SK-N-SH (cell line): ENCODE measurements around the gene KLHL18. TPM values are rescaled to one million over a fixed set of nuclear protein-coding genes. Genes with fewer than 3 reads are reported as not detected.
A peak's percentile ranks its signal among the peaks of the same experiment; 100 is the strongest.

Source experiments
- CTCF ChIA-PET: fragments of 300-600, 350-600 bp; formaldehyde crosslinking; extraction: SDS; loops from one replicate; lab custom pipeline; 2021; lab: Yijun Ruan, JAX
- POLR2A ChIA-PET: fragments of 350-600 bp; sonication (Branson Sonifier 250); formaldehyde crosslinking; extraction: SDS; loops from one replicate; lab custom pipeline; 2020; ENCODE audit warnings: antibody characterized with exemption, inconsistent platforms; lab: Yijun Ruan, JAX
- DNase-seq: peaks from one replicate; pipeline ENCODE4 v3.0.0; 2012
- H2AFZ ChIP-seq: fragments of 200-600 bp; sonication (generic); 2 replicates; pipeline ENCODE4 v1.8.1; 2016; ENCODE audit warnings: antibody characterized with exemption, mild to moderate bottlenecking, low read depth
- H3F3A ChIP-seq: fragments of 200-600 bp; sonication (generic); replicated peaks from 2 replicates; pipeline ENCODE3; 2016; ENCODE audit warnings: antibody characterized with exemption, mild to moderate bottlenecking; ENCODE audit not compliant: insufficient read depth
- H3K27ac ChIP-seq, 2 experiments: fragments of 200-500 bp in 1 of 2; fragments of 200-600 bp in 1 of 2; sonication (Bioruptor generic) in 1 of 2; sonication (generic), shearing (Covaris generic) in 1 of 2; 2 replicates each; pipeline versions ENCODE4 v1.5.1 to v1.6.1; 2014 to 2016; ENCODE audit warnings: low read depth in 2 of 2, inconsistent platforms in 1 of 2, low read length in 1 of 2, mild to moderate bottlenecking in 1 of 2, mixed read lengths in 1 of 2
- H3K27me3 ChIP-seq: fragments of 200-600 bp; sonication (generic), shearing (Covaris generic); 2 replicates; pipeline ENCODE4 v1.6.1; 2016; ENCODE audit warnings: mixed run types; ENCODE audit not compliant: insufficient read depth
- H3K36me3 ChIP-seq, 2 experiments: fragments of 200-500 bp in 1 of 2; fragments of 200-600 bp in 1 of 2; sonication (Bioruptor generic) in 1 of 2; sonication (generic) in 1 of 2; replicated peaks in 1 of 2; 2 replicates each; pipeline versions ENCODE3 to v1.5.1; 2014 to 2016; ENCODE audit warnings: low read length in 1 of 2, mild to moderate bottlenecking in 1 of 2; ENCODE audit not compliant: insufficient read depth in 2 of 2, control insufficient read depth in 1 of 2
- H3K4me1 ChIP-seq, 2 experiments: fragments of 200-500 bp in 1 of 2; fragments of 200-600 bp in 1 of 2; sonication (Bioruptor generic) in 1 of 2; sonication (generic), shearing (Covaris generic) in 1 of 2; 2 replicates each; pipeline versions ENCODE4 v1.5.1 to v1.6.1; 2014 to 2016; ENCODE audit warnings: low read depth in 1 of 2, low read length in 1 of 2, mixed run types in 1 of 2; ENCODE audit not compliant: insufficient read depth in 2 of 2, control insufficient read depth in 1 of 2
- H3K4me2 ChIP-seq: fragments of 200-600 bp; sonication (generic), shearing (Covaris generic); 2 replicates; pipeline ENCODE4 v1.6.1; 2017; ENCODE audit warnings: mixed run types
- H3K4me3 ChIP-seq, 2 experiments: fragments of 200-500 bp in 1 of 2; fragments of 200-600 bp in 1 of 2; sonication (Bioruptor generic) in 1 of 2; sonication (generic), shearing (Covaris generic) in 1 of 2; 2 replicates each; pipeline versions ENCODE4 v1.5.1 to v1.8.1; 2014 to 2016; ENCODE audit warnings: low read depth in 2 of 2, inconsistent platforms in 1 of 2, low read length in 1 of 2, mild to moderate bottlenecking in 1 of 2, mixed read lengths in 1 of 2, moderate library complexity in 1 of 2
- H3K79me2 ChIP-seq: fragments of 200-600 bp; sonication (generic); 2 replicates; pipeline ENCODE4 v1.8.1; 2017; ENCODE audit warnings: mild to moderate bottlenecking; ENCODE audit not compliant: insufficient read depth
- H3K9ac ChIP-seq: fragments of 200-600 bp; sonication (generic); 2 replicates; pipeline ENCODE4 v1.6.1; 2017; ENCODE audit warnings: mixed run types
- H3K9me2 ChIP-seq: fragments of 200-600 bp; sonication (generic); 2 replicates; pipeline ENCODE4 v1.6.1; 2017; ENCODE audit warnings: mixed run types
- H3K9me3 ChIP-seq: fragments of 200-600 bp; sonication (generic); 2 replicates; pipeline ENCODE4 v1.6.1; 2017; ENCODE audit warnings: mixed run types, mild to moderate bottlenecking, moderate library complexity
- H4K20me1 ChIP-seq: fragments of 200-600 bp; sonication (generic); 2 replicates; pipeline ENCODE4 v1.6.1; 2017; ENCODE audit warnings: mild to moderate bottlenecking, mixed run types; ENCODE audit not compliant: insufficient read depth
- CHD2 ChIP-seq: fragments of 150-350 bp; IDR thresholded peaks from 2 replicates; pipeline ENCODE4 v1.6.1; 2018; ENCODE audit warnings: low read length; ENCODE audit not compliant: partially characterized antibody
- CTCF ChIP-seq: fragments of 200-600 bp; sonication (generic); IDR thresholded peaks from 2 replicates; pipeline ENCODE4 v1.6.1; 2017; ENCODE audit warnings: antibody characterized with exemption, mild to moderate bottlenecking, moderate library complexity
- ELF1 ChIP-seq: IDR thresholded peaks from 2 replicates; pipeline ENCODE4 v1.4.0; 2012
- EP300 ChIP-seq, 2 experiments: IDR thresholded peaks; 2 replicates each; pipeline versions ENCODE4 v1.4.0 to v1.6.1; 2012; ENCODE audit warnings: borderline replicate concordance in 1 of 2, low read depth in 1 of 2, low read length in 1 of 2
- EZH2phosphoT487 ChIP-seq: fragments of 200-600 bp; sonication (generic); IDR thresholded peaks from 2 replicates; pipeline ENCODE4 v1.6.1; 2017; ENCODE audit warnings: low read depth, mixed run types, mild to moderate bottlenecking, antibody characterized with exemption, moderate library complexity, borderline replicate concordance
- FOXM1 ChIP-seq: IDR thresholded peaks from 2 replicates; pipeline ENCODE4 v1.4.0; 2012; ENCODE audit warnings: low read depth, mild to moderate bottlenecking
- GABPA ChIP-seq: IDR thresholded peaks from 2 replicates; pipeline ENCODE4 v1.4.0; 2012; ENCODE audit warnings: low read depth, mild to moderate bottlenecking
- JUND ChIP-seq: IDR thresholded peaks from 2 replicates; pipeline ENCODE4 v1.4.0; 2012
- MAX ChIP-seq: IDR thresholded peaks from 2 replicates; pipeline ENCODE4 v1.4.0; 2012; ENCODE audit warnings: low read depth
- NFIC ChIP-seq: IDR thresholded peaks from 2 replicates; pipeline ENCODE4 v1.4.0; 2012; ENCODE audit warnings: borderline replicate concordance
- NRF1 ChIP-seq: IDR thresholded peaks from 2 replicates; pipeline ENCODE4 v1.6.1; 2012; ENCODE audit warnings: low read depth, mild to moderate bottlenecking, low read length
- PBX3 ChIP-seq: IDR thresholded peaks from 2 replicates; pipeline ENCODE4; 2012
- POLR2AphosphoS5 ChIP-seq: IDR thresholded peaks from 2 replicates; pipeline ENCODE4 v1.6.1; 2012; ENCODE audit warnings: low read depth, low read length
- RCOR1 ChIP-seq: fragments of 150-350 bp; IDR thresholded peaks from 2 replicates; pipeline ENCODE4 v1.6.1; 2017; ENCODE audit warnings: antibody characterized with exemption, low read length
- REST ChIP-seq: IDR thresholded peaks from 2 replicates; pipeline ENCODE4 v1.6.1; 2012; ENCODE audit warnings: mild to moderate bottlenecking, low read depth, low read length, moderate library complexity
- RFX5 ChIP-seq: IDR thresholded peaks from 2 replicates; pipeline ENCODE4 v1.6.1; 2012; ENCODE audit warnings: mild to moderate bottlenecking, improper control_type of control experiment, low read length
- RXRA ChIP-seq: IDR thresholded peaks from 2 replicates; pipeline ENCODE4 v1.4.0; 2012; ENCODE audit warnings: low read depth, mild to moderate bottlenecking, borderline replicate concordance
- SIN3A ChIP-seq: IDR thresholded peaks from 2 replicates; pipeline ENCODE4 v1.6.1; 2012; ENCODE audit warnings: low read depth, mild to moderate bottlenecking, low read length, moderate library complexity, borderline replicate concordance
- TAF1 ChIP-seq: IDR thresholded peaks from 2 replicates; pipeline ENCODE4 v1.6.1; 2012; ENCODE audit warnings: low read depth, mild to moderate bottlenecking, low read length, moderate library complexity, borderline replicate concordance
- TCF12 ChIP-seq: IDR thresholded peaks from 2 replicates; pipeline ENCODE4 v1.4.0; 2012
- TEAD4 ChIP-seq: IDR thresholded peaks from 2 replicates; pipeline ENCODE4 v1.4.0; 2012; ENCODE audit warnings: mild to moderate bottlenecking, borderline replicate concordance; ENCODE audit not compliant: insufficient read depth
- USF1 ChIP-seq: IDR thresholded peaks from 2 replicates; pipeline ENCODE4 v1.4.0; 2012; ENCODE audit warnings: low read depth, borderline replicate concordance
- ZBTB33 ChIP-seq: IDR thresholded peaks from 2 replicates; pipeline ENCODE4 v1.4.0; 2012; ENCODE audit warnings: low read depth, borderline replicate concordance
- WGBS: methylation state at CpG from one replicate; pipeline ENCODE4 v1.1.6; 2017; ENCODE audit warnings: low lambda C conversion rate; 5-methylcytosine and 5-hydroxymethylcytosine counted together
- polyA plus RNA-seq, 3 experiments: library from polyadenylated mRNA; depleted of rRNA; stranded (reverse); fragments of >200 nt; gene quantifications; 2 replicates each; pipeline ENCODE4 v1.2.3, GENCODE V29; 2012

The KLHL18 gene
- polyA plus RNA-seq, 1 of the 3 experiments (the other 2 are of a cell fraction), result 55.2 TPM

- Histone ChIP-seq H3K4me1 (peaks cover 0 to 15% of the 10 kb centered on the region in 2 experiments; a peak in 1 of 4 replicates), H3K79me2 (peaks cover 68% of the 10 kb centered on the region), H3K9me2 (no peaks in the 10 kb centered on the region), H3K4me3 (peak within 1 kb of the TSS; percentile 77 to 96), H4K20me1 (peaks cover 40% of the 10 kb centered on the region), H3F3A (peaks cover 3% of the 10 kb centered on the region), H3K27ac (peak within 1 kb of the TSS; percentile 87 to 98), H3K27me3 (no peaks in the 10 kb centered on the region), H2AFZ (peak within 1 kb of the TSS; percentile 90), H3K9ac (peak within 1 kb of the TSS; percentile 97), H3K9me3 (no peaks in the 10 kb centered on the region), H3K4me2 (peak within 1 kb of the TSS; percentile 98), H3K36me3 (peaks cover 0 to 8% of the 10 kb centered on the region in 2 experiments)
- WGBS, result 1% methylated on average over 33 of the region's 61 CpGs
- ChIA-PET CTCF (interaction anchor here (0.7 to 2.0 kb wide), 5 partner anchors 9 to 401 kb away, joined by 3 to 12 read pairs (median 3); partner anchors contain the start of gene NBEAL2), POLR2A (interaction anchor here (0.6 to 1.2 kb wide), 11 partner anchors 9 to 371 kb away, joined by 3 to 4 read pairs (median 3); no protein-coding TSS in a partner anchor)
- peak; percentile 97 for DNase-seq
- TF ChIP-seq ELF1 (peak; percentile 66; the same call in 1 of the 2 replicates), RFX5 (no peak; the same call in 1 of the 2 replicates), EZH2phosphoT487 (no peak), FOXM1 (no peak), CTCF (no peak), TCF12 (no peak; the same call in 1 of the 2 replicates), EP300 (IDR thresholded peaks at IDR 0.05; ENCODE audit: borderline replicate concordance in 1 of 2, low read depth in 1 of 2, low read length in 1 of 2) (no peak), MAX (peak; percentile 93), SIN3A (peak; percentile 91), RXRA (no peak), NRF1 (peak; percentile 92), USF1 (peak; percentile 93), TAF1 (peak; percentile 59), CHD2 (peak; percentile 81), NFIC (peak; percentile 34; the same call in 1 of the 2 replicates), POLR2AphosphoS5 (peak; percentile 77), JUND (peak; percentile 27; the same call in 1 of the 2 replicates), ZBTB33 (no peak), GABPA (peak; percentile 82), PBX3 (0 out of 2 replicates have a peak, but pooled peaks have one; percentile 23), REST (no peak), RCOR1 (no peak), TEAD4 (no peak)
Measured at GRCh38 chr3:47380601-47381316, 98.0 kb downstream of the KLHL18 start, which contains the start of gene PTPN23. TSS of gene PTPN23 (plus strand) at chr3:47381021. CDS start at chr3:47381097, 76 bp downstream.
